Measurements from ENCODE around the gene CGA.

- TF ChIP-seq GLIS2 (tag by site-specific recombination; IDR thresholded peaks at IDR 0.05) (no peak), ZNF670 (tag by site-specific recombination; IDR thresholded peaks at IDR 0.05; ENCODE audit: low read depth) (no peak), PRDM10 (tag by site-specific recombination; IDR thresholded peaks at IDR 0.05) (no peak), ZXDB (tag by site-specific recombination; IDR thresholded peaks at IDR 0.05) (no peak), ZNF155 (tag by site-specific recombination; IDR thresholded peaks at IDR 0.05) (no peak), CTCF (tag by site-specific recombination; IDR thresholded peaks at IDR 0.05) (no peak), SALL2 (tag by site-specific recombination; IDR thresholded peaks at IDR 0.05; ENCODE audit: borderline replicate concordance) (no peak), ZBTB20 (tag by site-specific recombination; IDR thresholded peaks at IDR 0.05) (no peak), GLI4 (tag by site-specific recombination; IDR thresholded peaks at IDR 0.05) (no peak), ZNF24 (tag by site-specific recombination; IDR thresholded peaks at IDR 0.05) (no peak), ZNF121 (tag by site-specific recombination; IDR thresholded peaks at IDR 0.05) (no peak)
Measured at GRCh38 chr6:87065117-87065516, 29.8 kb downstream of the CGA start.
